ENCODE measurements around the gene SLC25A11.

DNA sequence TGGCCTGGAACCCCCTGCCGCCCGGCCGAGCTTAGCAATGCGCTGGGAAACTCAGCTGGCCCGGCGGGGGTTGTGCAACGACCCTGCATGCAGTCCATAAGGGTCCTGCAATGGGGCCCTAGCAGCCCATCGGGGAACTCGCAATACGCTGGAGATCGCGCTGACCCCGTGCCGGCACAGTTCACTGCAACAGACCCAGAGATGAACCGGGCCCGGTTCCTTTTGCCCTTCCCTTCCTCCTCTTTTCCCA, 375 bp downstream of the SLC25A11 start:
- TF ChIP-seq, protein P1, sequence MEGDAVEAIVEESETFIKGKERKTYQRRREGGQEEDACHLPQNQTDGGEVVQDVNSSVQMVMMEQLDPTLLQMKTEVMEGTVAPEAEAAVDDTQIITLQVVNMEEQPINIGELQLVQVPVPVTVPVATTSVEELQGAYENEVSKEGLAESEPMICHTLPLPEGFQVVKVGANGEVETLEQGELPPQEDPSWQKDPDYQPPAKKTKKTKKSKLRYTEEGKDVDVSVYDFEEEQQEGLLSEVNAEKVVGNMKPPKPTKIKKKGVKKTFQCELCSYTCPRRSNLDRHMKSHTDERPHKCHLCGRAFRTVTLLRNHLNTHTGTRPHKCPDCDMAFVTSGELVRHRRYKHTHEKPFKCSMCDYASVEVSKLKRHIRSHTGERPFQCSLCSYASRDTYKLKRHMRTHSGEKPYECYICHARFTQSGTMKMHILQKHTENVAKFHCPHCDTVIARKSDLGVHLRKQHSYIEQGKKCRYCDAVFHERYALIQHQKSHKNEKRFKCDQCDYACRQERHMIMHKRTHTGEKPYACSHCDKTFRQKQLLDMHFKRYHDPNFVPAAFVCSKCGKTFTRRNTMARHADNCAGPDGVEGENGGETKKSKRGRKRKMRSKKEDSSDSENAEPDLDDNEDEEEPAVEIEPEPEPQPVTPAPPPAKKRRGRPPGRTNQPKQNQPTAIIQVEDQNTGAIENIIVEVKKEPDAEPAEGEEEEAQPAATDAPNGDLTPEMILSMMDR (conservative IDR thresholded peaks at IDR 0.05 in 1 of 2, IDR thresholded peaks at IDR 0.05 in 1 of 2; ENCODE audit: low read depth in 1 of 2, low read length in 2 of 2), result no peak
- TF ChIP-seq EZH2 (IDR thresholded peaks at IDR 0.05; ENCODE audit: low read length, missing control alignments), result no peak

Data from fibroblast of lung (primary cell).